K562 (cell line): ENCODE data around the gene UBL3. TPM values are rescaled to one million over a fixed set of nuclear protein-coding genes. Genes with fewer than 3 reads are reported as not detected.

ENCODE experiments used
- ATAC-seq: fragments of 200-7000 bp; cut with Tn5 transposase; 3 replicates; pipeline ENCODE4 v1.9.1; 2020; ENCODE audit warnings: moderate library complexity
- Bru-seq: library from RNA; stranded (reverse); fragments of 400-500 nt; gene quantifications from one replicate; lab custom pipeline; 2021; lab: Mats Ljungman, UMichigan
- BruChase-seq, 2 experiments: library from RNA; stranded (reverse); fragments of 400-500 nt; gene quantifications; one replicate each; lab custom pipeline; 2021; lab: Mats Ljungman, UMichigan
- BruUV-seq: library from RNA; stranded (reverse); fragments of 400-500 nt; replicated peaks from 2 replicates; lab custom pipeline; 2021; lab: Mats Ljungman, UMichigan
- CTCF ChIA-PET: fragments of 300-600 bp; formaldehyde crosslinking; extraction: SDS; loops from one replicate; lab custom pipeline; 2021; ENCODE audit warnings: low intra/inter-chr PET ratio; lab: Yijun Ruan, JAX
- POLR2A ChIA-PET: fragments of 300-600, 350-650 bp; sonication (Branson Sonifier 250); formaldehyde crosslinking; extraction: SDS; loops from one replicate; lab custom pipeline; 2021; ENCODE audit warnings: antibody characterized with exemption, inconsistent platforms; lab: Yijun Ruan, JAX
- DNase-seq, 4 experiments: peaks; one replicate each; pipeline versions ENCODE4 v3.0.0 to v3.0.0-alpha.2; 2011 to 2018; ENCODE audit warnings: low spot score in 3 of 4, mixed read lengths in 3 of 4; ENCODE audit errors: extremely low read depth in 1 of 4
- FAIRE-seq: peaks from 2 replicates; lab custom pipeline; 2011; peaks lifted over from hg19 to GRCh38; lab: Jason Lieb, UNC
- H2AFZ ChIP-seq: 2 replicates; pipeline ENCODE4 v1.6.0; 2011; ENCODE audit warnings: low read depth, low read length, control low read depth, inconsistent platforms
- H3K27ac ChIP-seq: fragments of 200-600 bp; 3 replicates; pipeline ENCODE4 v1.8.0; 2011; ENCODE audit warnings: low read depth, mild to moderate bottlenecking, control low read depth, inconsistent platforms, low read length, moderate library complexity, mixed read lengths; ENCODE audit errors: extremely low read depth
- H3K27me3 ChIP-seq, 2 experiments: fragments of 300-600 bp in 1 of 2; 2 replicates in 1 of 2; 3 replicates in 1 of 2; pipeline versions ENCODE4 v1.6.0 to v1.8.0; 2011; ENCODE audit warnings: inconsistent platforms in 2 of 2, low read length in 2 of 2, mild to moderate bottlenecking in 1 of 2, mixed read lengths in 1 of 2, moderate library complexity in 1 of 2; ENCODE audit not compliant: control insufficient read depth in 2 of 2, insufficient read depth in 2 of 2
- H3K36me3 ChIP-seq: fragments of 300-600 bp; 3 replicates; pipeline ENCODE4 v1.8.0; 2011; ENCODE audit warnings: mild to moderate bottlenecking, low read length, inconsistent platforms; ENCODE audit not compliant: control insufficient read depth, insufficient read depth
- H3K4me1 ChIP-seq, 2 experiments: fragments of 200-600 bp in 1 of 2; replicated peaks in 1 of 2; 2 replicates in 1 of 2; 3 replicates in 1 of 2; pipeline versions ENCODE4 v1.5.1 to v1.8.0; 2011; ENCODE audit warnings: inconsistent platforms in 2 of 2, low read length in 2 of 2, mild to moderate bottlenecking in 1 of 2, mixed read lengths in 1 of 2, moderate library complexity in 1 of 2; ENCODE audit not compliant: control insufficient read depth in 2 of 2, insufficient read depth in 2 of 2
- H3K4me2 ChIP-seq: 2 replicates; pipeline ENCODE4 v1.6.1; 2011; ENCODE audit warnings: low read length, control low read depth, inconsistent platforms, mixed read lengths; ENCODE audit not compliant: insufficient read depth
- H3K4me3 ChIP-seq: fragments of 200-600 bp; sonication (generic), shearing (Covaris generic); 2 replicates; pipeline ENCODE4 v1.5.1; 2016; ENCODE audit warnings: control low read depth, inconsistent platforms
- H3K79me2 ChIP-seq: fragments of 200-600 bp; 3 replicates; pipeline ENCODE4 v1.8.0; 2011; ENCODE audit warnings: low read length, inconsistent platforms; ENCODE audit not compliant: control insufficient read depth, insufficient read depth
- H3K9ac ChIP-seq, 2 experiments: 2 replicates each; pipeline versions ENCODE4 v1.6.0 to v1.6.1; 2011; ENCODE audit warnings: low read depth in 2 of 2, low read length in 2 of 2, control low read depth in 1 of 2, inconsistent platforms in 1 of 2, mild to moderate bottlenecking in 1 of 2, mixed read lengths in 1 of 2; ENCODE audit not compliant: insufficient read depth in 1 of 2
- H3K9me1 ChIP-seq: one replicate; pipeline ENCODE4 v1.6.0; 2011; ENCODE audit warnings: inconsistent platforms, mild to moderate bottlenecking, low read length, moderate library complexity; ENCODE audit not compliant: control insufficient read depth, insufficient read depth
- H3K9me3 ChIP-seq: replicated peaks from 2 replicates; pipeline ENCODE4 v1.5.1; 2011; ENCODE audit warnings: low read depth, low read length, inconsistent platforms; ENCODE audit not compliant: control insufficient read depth, insufficient read depth
- H4K20me1 ChIP-seq: replicated peaks from 2 replicates; pipeline ENCODE4 v1.6.1; 2011; ENCODE audit warnings: low read length, inconsistent platforms, mixed read lengths; ENCODE audit not compliant: control insufficient read depth, insufficient read depth
- ASH1L ChIP-seq: fragments of 450-650 bp; IDR thresholded peaks from 2 replicates; pipeline ENCODE4 v1.6.1; 2018; ENCODE audit warnings: borderline replicate concordance, mild to moderate bottlenecking, low read depth; ENCODE audit not compliant: partially characterized antibody
- DMBX1 ChIP-seq: fragments of 250-450 bp; sonication (Bioruptor Pico); IDR thresholded peaks from 2 replicates; pipeline ENCODE4 v1.8.0; 2022; ENCODE audit warnings: inconsistent platforms, mild to moderate bottlenecking, moderate library complexity, borderline replicate concordance
- FOXK2 ChIP-seq, 2 experiments: fragments of 450-650 bp; IDR thresholded peaks in 1 of 2; conservative IDR thresholded peaks in 1 of 2; 2 replicates each; pipeline ENCODE4 v1.6.1; 2016; ENCODE audit warnings: low read depth in 2 of 2, mild to moderate bottlenecking in 1 of 2
- FOXM1 ChIP-seq, 2 experiments: fragments of 450-650 bp in 1 of 2; sonication (generic) in 1 of 2; formaldehyde crosslinking in 1 of 2; IDR thresholded peaks; 2 replicates each; pipeline versions ENCODE4 v1.6.1 to v1.9.0; 2017 to 2022; ENCODE audit warnings: low read depth in 2 of 2, mild to moderate bottlenecking in 2 of 2, missing genetic modification reagents in 1 of 2, moderate library complexity in 1 of 2
- HDAC8 ChIP-seq: fragments of 450-650 bp; IDR thresholded peaks from 2 replicates; pipeline ENCODE4 v1.6.1; 2016; ENCODE audit warnings: mild to moderate bottlenecking, missing genetic modification characterization, moderate library complexity, missing compliant biosample characterization
- ILK ChIP-seq: fragments of 450-650 bp; IDR thresholded peaks from 2 replicates; pipeline ENCODE4 v1.6.1; 2016; ENCODE audit warnings: missing genetic modification characterization, low read depth, mild to moderate bottlenecking, missing compliant biosample characterization, moderate library complexity, borderline replicate concordance
- PURB ChIP-seq: sonication (generic); formaldehyde crosslinking; IDR thresholded peaks from 2 replicates; pipeline ENCODE4 v1.9.0; 2021; ENCODE audit warnings: low read depth, mild to moderate bottlenecking, missing genetic modification reagents
- SP1 ChIP-seq: sonication (generic); formaldehyde crosslinking; IDR thresholded peaks from 2 replicates; pipeline ENCODE4 v1.8.1; 2022; ENCODE audit warnings: mild to moderate bottlenecking, missing genetic modification reagents
- ZNF174 ChIP-seq: fragments of 250-450 bp; sonication (Bioruptor Pico); IDR thresholded peaks from 2 replicates; pipeline ENCODE4 v1.4.0; 2020; ENCODE audit warnings: mild to moderate bottlenecking
- WGBS: fragments of 100-300 bp; shearing (Covaris generic); methylation state at CpG from one replicate; pipeline ENCODE4 v1.1.6; 2016; ENCODE audit warnings: low coverage, mixed read lengths; ENCODE audit not compliant: insufficient coverage; ENCODE audit errors: missing lambda C conversion rate; 5-methylcytosine and 5-hydroxymethylcytosine counted together
- in situ Hi-C: fragments of 300-500 bp; cut with MboI; formaldehyde crosslinking; loops from 4 replicates; pipeline ENCODE4 v1.15.0; 2018; ENCODE audit warnings: inconsistent platforms, mixed read lengths
- intact Hi-C: fragments of 100-400 bp; cut with micrococcal nuclease; formaldehyde crosslinking; loops from 2 replicates; pipeline ENCODE4 v1.14.2; 2022
- long read RNA-seq, 3 experiments: library from polyadenylated mRNA in 2 of 3; library from RNA in 1 of 3; unstranded in 2 of 3; stranded (forward) in 1 of 3; transcript quantifications; one replicate each; pipeline ENCODE4 v2.0.0, GENCODE V29; 2019 to 2022
- polyA minus RNA-seq, 3 experiments: library from RNA; depleted of rRNA, polyadenylated mRNA; stranded (reverse); fragments of >200 nt; gene quantifications; 2 replicates each; pipeline ENCODE4 v1.2.3, GENCODE V29; 2011
- polyA plus RNA-seq, 8 experiments: library from polyadenylated mRNA; depleted of rRNA in 4 of 8; stranded (reverse) in 5 of 8; unstranded in 3 of 8; fragments of >200 nt; fragmentation: Nextera tagmentation in 2 of 8; fragmentation: Illumina TruSeq in 1 of 8; extraction: Ambion mirVana in 2 of 8; extraction: Trizol in 1 of 8; gene quantifications; 2 replicates each; pipeline versions ENCODE4 v1.2.1 to v1.2.3, GENCODE V29; 2011 to 2014; ENCODE audit warnings: inconsistent platforms in 1 of 8, missing spikeins in 1 of 8
- total RNA-seq, 7 experiments: library from RNA; depleted of rRNA in 6 of 7; stranded (reverse); fragments of >200 nt in 6 of 7; fragmentation: Illumina TruSeq in 2 of 7; extraction: Trizol in 2 of 7; gene quantifications; 2 replicates each; pipeline versions ENCODE4 v1.2.1 to v1.2.3, GENCODE V29; 2011 to 2021; ENCODE audit warnings: low replicate concordance in 1 of 7
- TF ChIP-seq, protein P1 (sequence below): fragments of 450-650 bp; IDR thresholded peaks from one replicate; pipeline ENCODE4 v1.6.1; 2018; ENCODE audit warnings: mild to moderate bottlenecking, moderate library complexity; ENCODE audit not compliant: partially characterized antibody
- TF ChIP-seq, protein P2 (sequence below): fragments of 450-650 bp; formaldehyde crosslinking; IDR thresholded peaks from 2 replicates; pipeline ENCODE4 v1.4.0; 2020; ENCODE audit warnings: mild to moderate bottlenecking, moderate library complexity

Gene UBL3, protein sequence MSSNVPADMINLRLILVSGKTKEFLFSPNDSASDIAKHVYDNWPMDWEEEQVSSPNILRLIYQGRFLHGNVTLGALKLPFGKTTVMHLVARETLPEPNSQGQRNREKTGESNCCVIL
- 0.72 and 0.77 TPM in 2 replicates for total RNA-seq (2011; cell fraction: chromatin; rRNA removed; ENCODE audit: low replicate concordance)
- total RNA-seq (2011; cell fraction: nucleolus; rRNA removed) = 0.83 and 0.92 TPM in 2 replicates
- total RNA-seq (2011; cell fraction: nucleoplasm; rRNA removed) = 0.59 and 0.99 TPM in 2 replicates
- total RNA-seq (2014; rRNA removed) = 1.2 TPM in 2 replicates
- 2.1 and 2.5 TPM in 2 replicates for total RNA-seq (2014; rRNA removed; fragmentation: Illumina TruSeq; extraction: Trizol)
- 2.0 TPM in 2 replicates for total RNA-seq (2015; rRNA removed; fragmentation: Illumina TruSeq; extraction: Trizol)
- total RNA-seq (2021) = 2.1 and 2.4 TPM in 2 replicates
- polyA plus RNA-seq (2011; rRNA removed) = 1.8 and 2.2 TPM in 2 replicates
- 0.75 and 0.85 TPM in 2 replicates for polyA plus RNA-seq (2011; cell fraction: cytosol; rRNA removed)
- 0.51 and 0.60 TPM in 2 replicates for polyA plus RNA-seq (2011; cell fraction: nucleus; rRNA removed)
- 1.7 and 2.6 TPM in 2 replicates for polyA plus RNA-seq (2012)
- polyA plus RNA-seq (2014; fragmentation: Illumina TruSeq; extraction: Trizol) = 1.4 and 1.8 TPM in 2 replicates
- polyA plus RNA-seq (2014; fragmentation: Nextera tagmentation; extraction: Ambion mirVana) = 1 to 10 TPM in 1 of 2 experiments, under 1 TPM in 1; 0.64 to 1.0 TPM
- 0.91 and 1.4 TPM in 2 replicates for polyA plus RNA-seq (2014; rRNA removed)
- 2.3 and 2.5 TPM in 2 replicates for polyA minus RNA-seq (2011; rRNA and poly(A)+ RNA removed)
- 1.3 and 1.5 TPM in 2 replicates for polyA minus RNA-seq (2011; cell fraction: cytosol; rRNA and poly(A)+ RNA removed)
- 1.2 and 1.3 TPM in 2 replicates for polyA minus RNA-seq (2011; cell fraction: nucleus; rRNA and poly(A)+ RNA removed)
- percentile 46 among the genes with signal in this experiment for Bru-seq, nascent RNA
- percentile 51 among the genes with signal in this experiment for BruChase-seq, experiment 1, labeled RNA remaining after a 2-hour chase
- BruChase-seq, experiment 2, labeled RNA remaining after a 6-hour chase = percentile 52 among the genes with signal in this experiment
- long read RNA-seq, experiment 1, full-length matches to known transcripts = 21 of 24 reads
- long read RNA-seq, experiment 1, partial matches to known transcripts = 2 of 24 reads
- long read RNA-seq, experiment 1, other reads (novel, unspliced or antisense) = 1 of 24 reads
- long read RNA-seq, experiment 2, partial matches to known transcripts = 0 of 2 reads
- long read RNA-seq, experiment 2, other reads (novel, unspliced or antisense) = 2 of 2 reads
- long read RNA-seq, experiment 3 = 0 reads

DNA sequence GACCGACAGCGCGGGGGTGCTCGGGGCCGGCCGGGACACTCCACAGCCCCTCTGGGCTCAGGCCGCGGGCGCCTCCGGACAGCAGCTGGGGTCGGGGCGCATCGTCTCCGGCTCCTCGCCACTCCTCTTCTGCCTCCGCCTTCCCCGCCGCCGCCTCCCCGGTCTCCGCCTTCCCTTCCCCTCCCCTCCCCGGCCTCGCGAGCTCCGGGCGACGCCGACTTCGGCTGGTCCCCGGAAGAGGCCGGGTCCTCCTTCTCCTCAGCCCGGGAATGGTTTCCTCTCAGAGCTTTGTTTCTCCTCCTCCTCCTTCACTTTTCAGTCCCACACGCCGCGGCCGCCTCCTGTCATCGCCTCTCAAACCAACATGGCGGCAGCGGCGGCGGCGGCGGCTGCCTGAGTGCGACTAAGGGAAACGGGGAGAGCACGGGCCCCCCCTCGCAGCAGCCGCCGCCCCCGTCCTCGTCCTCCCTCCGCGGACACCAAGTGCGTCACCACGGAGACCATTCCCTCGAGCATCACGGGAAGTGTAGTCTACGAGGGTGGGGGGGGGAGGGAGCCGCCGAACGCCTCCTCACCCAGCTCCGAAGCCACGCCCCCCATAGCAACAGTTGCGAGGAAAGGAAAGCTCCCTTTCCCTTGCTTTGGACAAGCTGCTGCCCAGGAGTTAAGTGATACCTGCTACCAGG, at the start of gene UBL3:
Gene UBL3, minus strand, starts transcription at position 405 of the 686 bp plus-strand sequence. CDS start 1,079 bp downstream, outside the sequence.
- Histone ChIP-seq H3K9me1 (no peaks in the 10 kb centered on the region), H3K27ac (peak within 1 kb of the TSS; percentile 66; the same call in 2 of the 3 replicates), H3K9ac (peak within 1 kb of the TSS; percentile 42 to 90), H3K4me3 (peak within 1 kb of the TSS; percentile 72), H3K79me2 (no peaks in the 10 kb centered on the region), H2AFZ (peak within 1 kb of the TSS; percentile 89), H3K27me3 (peaks cover 0 to 4% of the 10 kb centered on the region in 2 experiments; a peak in 1 of 5 replicates), H4K20me1 (no peaks in the 10 kb centered on the region), H3K4me1 (peaks cover 3 to 7% of the 10 kb centered on the region in 2 experiments; a peak in 3 of 5 replicates), H3K36me3 (no peaks in the 10 kb centered on the region), H3K9me3 (no peaks in the 10 kb centered on the region), H3K4me2 (peak within 1 kb of the TSS; percentile 71)
- ChIA-PET CTCF (interaction anchor here (0.6 kb wide), 1 partner anchor 15 kb away, joined by 3 read pairs; no protein-coding TSS in a partner anchor), POLR2A (interaction anchor here (0.6 kb wide), 1 partner anchor 129 kb away, joined by 4 read pairs; no protein-coding TSS in a partner anchor)
- WGBS = 0% methylated on average over 6 of the region's 64 CpGs
- ATAC-seq (peak; percentile 96), DNase-seq (peak; percentile 92 to 94 (median 92)), FAIRE-seq (peak; percentile 85)
- intact Hi-C loops = no loop called here
- no TSS peak for BruUV-seq
- in situ Hi-C loops = no loop called here
- TF ChIP-seq DMBX1 (no peak), SP1 (CRISPR knock-in tag) (no peak), PURB (CRISPR knock-in tag) (no peak), FOXK2 (conservative IDR thresholded peaks at IDR 0.05 in 1 of 2, IDR thresholded peaks at IDR 0.05 in 1 of 2; ENCODE audit: low read depth in 2 of 2) (0 out of 4 replicates have a peak, but pooled peaks have one; percentile 25 to 29), HDAC8 (tag) (no peak), FOXM1 (IDR thresholded peaks at IDR 0.05; ENCODE audit: low read depth) (no peak), FOXM1 (CRISPR knock-in tag; IDR thresholded peaks at IDR 0.05; ENCODE audit: low read depth) (no peak), ASH1L (no peak), ZNF174 (CRISPR knock-in tag) (no peak), ILK (no peak)
- TF ChIP-seq, protein P1, sequence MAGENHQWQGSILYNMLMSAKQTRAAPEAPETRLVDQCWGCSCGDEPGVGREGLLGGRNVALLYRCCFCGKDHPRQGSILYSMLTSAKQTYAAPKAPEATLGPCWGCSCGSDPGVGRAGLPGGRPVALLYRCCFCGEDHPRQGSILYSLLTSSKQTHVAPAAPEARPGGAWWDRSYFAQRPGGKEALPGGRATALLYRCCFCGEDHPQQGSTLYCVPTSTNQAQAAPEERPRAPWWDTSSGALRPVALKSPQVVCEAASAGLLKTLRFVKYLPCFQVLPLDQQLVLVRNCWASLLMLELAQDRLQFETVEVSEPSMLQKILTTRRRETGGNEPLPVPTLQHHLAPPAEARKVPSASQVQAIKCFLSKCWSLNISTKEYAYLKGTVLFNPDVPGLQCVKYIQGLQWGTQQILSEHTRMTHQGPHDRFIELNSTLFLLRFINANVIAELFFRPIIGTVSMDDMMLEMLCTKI = no peak
- TF ChIP-seq, protein P2, sequence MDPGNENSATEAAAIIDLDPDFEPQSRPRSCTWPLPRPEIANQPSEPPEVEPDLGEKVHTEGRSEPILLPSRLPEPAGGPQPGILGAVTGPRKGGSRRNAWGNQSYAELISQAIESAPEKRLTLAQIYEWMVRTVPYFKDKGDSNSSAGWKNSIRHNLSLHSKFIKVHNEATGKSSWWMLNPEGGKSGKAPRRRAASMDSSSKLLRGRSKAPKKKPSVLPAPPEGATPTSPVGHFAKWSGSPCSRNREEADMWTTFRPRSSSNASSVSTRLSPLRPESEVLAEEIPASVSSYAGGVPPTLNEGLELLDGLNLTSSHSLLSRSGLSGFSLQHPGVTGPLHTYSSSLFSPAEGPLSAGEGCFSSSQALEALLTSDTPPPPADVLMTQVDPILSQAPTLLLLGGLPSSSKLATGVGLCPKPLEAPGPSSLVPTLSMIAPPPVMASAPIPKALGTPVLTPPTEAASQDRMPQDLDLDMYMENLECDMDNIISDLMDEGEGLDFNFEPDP (CRISPR knock-in tag) = no peak
